ENCODE results near the gene TOGARAM2. TPM values are rescaled to one million over a fixed set of nuclear protein-coding genes. Genes with fewer than 3 reads are reported as not detected.

The TOGARAM2 gene
- total and polyA plus RNA-seq, 2 of the 8 experiments (the other 6 are each of a cell fraction or from before 2014, with no cell fraction given) = 0.42 to 1.4 TPM

DNA sequence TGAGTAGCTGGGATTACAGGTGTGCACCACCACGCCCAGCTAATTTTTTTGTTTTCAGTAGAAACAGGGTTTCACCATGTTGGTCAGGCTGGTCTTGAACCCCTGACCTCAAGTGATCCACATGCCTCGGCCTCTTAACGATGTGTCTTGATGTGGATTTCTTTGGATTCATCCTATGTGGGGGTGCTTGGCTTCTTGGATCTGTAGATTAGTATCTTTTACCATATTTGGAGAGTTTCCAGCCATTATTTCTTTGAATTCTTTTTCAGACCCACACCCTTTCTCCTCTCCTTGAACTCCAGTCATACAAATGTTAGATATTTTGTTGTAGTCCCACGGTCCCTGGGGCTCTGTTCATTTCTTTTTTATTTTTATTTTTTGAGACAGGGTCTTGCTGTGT is 6.8 kb upstream of the TOGARAM2 start:
- H4K5ac ChIP-seq (ENCODE audit: insufficient read length, low read depth, low read length) = no peak overlapping the region
- FAIRE-seq (no peak), DNase-seq (ENCODE audit: low read depth in 1 of 2, low spot score in 2 of 2) (no peak)
- no peak overlapping the region for H2AK5ac ChIP-seq (ENCODE audit: low read depth, low read length)
- no peak overlapping the region for H2BK120ac ChIP-seq (replicated peaks; ENCODE audit: low read depth, low read length)
- H2BK5ac ChIP-seq (ENCODE audit: low read depth, low read length) = no peak overlapping the region
- ChIA-PET CTCF (ENCODE audit: partially characterized antibody) (no interaction called here), POLR2A (ENCODE audit: partially characterized antibody) (no interaction called here)
- no peaks in the 10 kb centered on the region for H4K20me1 ChIP-seq (replicated peaks in 1 of 2; ENCODE audit: control insufficient read depth in 1 of 2, insufficient read depth in 2 of 2, low read length in 2 of 2)
- H3K4me3 ChIP-seq (ENCODE audit: extremely low read depth in 1 of 4, insufficient read depth in 2 of 4, low read depth in 3 of 4, low read length in 4 of 4) = no peak overlapping the region
- no peak overlapping the region for H2AFZ ChIP-seq (ENCODE audit: low read length)
- no peaks in the 10 kb centered on the region for H3K9me3 ChIP-seq (ENCODE audit: insufficient read depth in 2 of 2, low read depth in 1 of 2, low read length in 1 of 2)
- H3K79me1 ChIP-seq (ENCODE audit: low read depth, low read length) = no peaks in the 10 kb centered on the region
- 81% methylated on average over 4 of the region's 4 CpGs; no CpG with 5 or more reads in 1 of the 2 experiments for WGBS, 2 experiments (ENCODE audit: extremely low coverage in 1 of 2, insufficient coverage in 1 of 2, insufficient read length in 1 of 2, insufficient replicate concordance in 2 of 2, low coverage in 1 of 2, low lambda C conversion rate in 2 of 2, missing lambda C conversion rate in 1 of 2)
- no peak overlapping the region for H4K8ac ChIP-seq (ENCODE audit: extremely low read depth, insufficient read depth, low read length)
- H3K4ac ChIP-seq (replicated peaks; ENCODE audit: insufficient read length, low read depth, low read length) = no peak overlapping the region
- H4K91ac ChIP-seq (replicated peaks; ENCODE audit: insufficient read length, low read length) = no peak overlapping the region
- no peak overlapping the region for H3K23ac ChIP-seq (ENCODE audit: insufficient read length)
- H3K14ac ChIP-seq (ENCODE audit: insufficient read length) = no peak overlapping the region
- TF ChIP-seq TBP (IDR thresholded peaks at IDR 0.05; ENCODE audit: low read depth, low read length) (no peak), CHD1 (IDR thresholded peaks at IDR 0.05; ENCODE audit: low read depth, low read length) (no peak)
- peaks cover 0 to 2% (median 0%) of the 10 kb centered on the region in 4 experiments; a peak in 2 of 7 replicates for H3K4me1 ChIP-seq (replicated peaks in 1 of 4; ENCODE audit: control insufficient read depth in 3 of 4, insufficient read depth in 4 of 4, low read length in 3 of 4)
- no peak overlapping the region for H3K56ac ChIP-seq (replicated peaks; ENCODE audit: insufficient read length, low read depth, low read length)
- no peak overlapping the region for H2BK20ac ChIP-seq (ENCODE audit: low read length)
- no peak overlapping the region for H2BK15ac ChIP-seq (ENCODE audit: low read length)
- H3K27me3 ChIP-seq (replicated peaks in 1 of 4; ENCODE audit: control insufficient read depth in 3 of 4, extremely low read depth in 1 of 4, insufficient read depth in 3 of 4, low read length in 3 of 4) = no peaks in the 10 kb centered on the region
- H3K9ac ChIP-seq (replicated peaks in 1 of 4; ENCODE audit: extremely low read depth in 1 of 4, low read depth in 3 of 4, low read length in 3 of 4) = no peak overlapping the region
- no peaks in the 10 kb centered on the region for H3K23me2 ChIP-seq (ENCODE audit: low read depth, low read length)
- H3K27ac ChIP-seq (ENCODE audit: low read depth, low read length) = no peak overlapping the region
- H3K4me2 ChIP-seq (ENCODE audit: insufficient read depth in 1 of 2, low read depth in 2 of 2, low read length in 2 of 2) = no peak overlapping the region
- no peaks in the 10 kb centered on the region for H3K36me3 ChIP-seq (ENCODE audit: control insufficient read depth in 2 of 4, insufficient read depth in 4 of 4, low read length in 3 of 4)
- H2BK12ac ChIP-seq (ENCODE audit: low read depth, low read length) = no peak overlapping the region
- H3K18ac ChIP-seq (ENCODE audit: extremely low read depth, low read length) = no peak overlapping the region
- no peaks in the 10 kb centered on the region for H3K79me2 ChIP-seq (ENCODE audit: control insufficient read depth in 1 of 2, insufficient read depth in 2 of 2, low read length in 2 of 2)

Measured in H1 (cell line).